HEK293 (cell line): ENCODE results near the gene P2RX6.

Source experiments
- CTCF ChIA-PET: fragments of 350-600 bp; formaldehyde crosslinking; extraction: SDS; loops from one replicate; lab custom pipeline; 2021; ENCODE audit warnings: antibody characterized with exemption; lab: Yijun Ruan, JAX
- POLR2A ChIA-PET: fragments of 300-600 bp; formaldehyde crosslinking; extraction: SDS; loops from one replicate; lab custom pipeline; 2020; ENCODE audit warnings: antibody characterized with exemption, inconsistent platforms; lab: Yijun Ruan, JAX
- H3K27ac ChIP-seq: fragments of 200-500 bp; sonication (Bioruptor generic); 2 replicates; pipeline ENCODE4 v1.5.1; 2014; ENCODE audit warnings: low read depth, low read length, control low read depth, inconsistent platforms; ENCODE audit errors: extremely low read depth
- H3K36me3 ChIP-seq, 2 experiments: fragments of 200-500 bp in 1 of 2; sonication (Bioruptor generic) in 1 of 2; 1 replicate in 1 of 2; 2 replicates in 1 of 2; pipeline ENCODE4 v1.5.1; 2014 to 2017; ENCODE audit warnings: inconsistent platforms in 2 of 2, low read length in 2 of 2; ENCODE audit not compliant: control insufficient read depth in 2 of 2, insufficient read depth in 1 of 2
- H3K4me1 ChIP-seq: fragments of 200-500 bp; sonication (Bioruptor generic); 2 replicates; pipeline ENCODE4 v1.5.1; 2014; ENCODE audit warnings: mild to moderate bottlenecking, low read length, inconsistent platforms; ENCODE audit not compliant: control insufficient read depth, insufficient read depth
- H3K4me3 ChIP-seq: 2 replicates; pipeline ENCODE4 v1.5.1; 2011; ENCODE audit warnings: low read depth, mild to moderate bottlenecking, control low read depth, low read length, moderate library complexity
- H3K9me3 ChIP-seq: fragments of 200-500 bp; sonication (Bioruptor generic); 2 replicates; pipeline ENCODE4 v1.5.1; 2014; ENCODE audit warnings: low read depth, low read length, inconsistent platforms; ENCODE audit not compliant: control insufficient read depth, insufficient read depth
- ATF2 ChIP-seq: fragments of 450-650 bp; formaldehyde crosslinking; IDR thresholded peaks from 2 replicates; pipeline ENCODE4 v1.5.1; 2016; ENCODE audit warnings: missing biosample characterization, missing genetic modification characterization, low read depth
- CTCF ChIP-seq: fragments of 450-650 bp; formaldehyde crosslinking; IDR thresholded peaks from 2 replicates; pipeline ENCODE4 v1.5.1; 2016; ENCODE audit warnings: missing biosample characterization, missing genetic modification characterization
- KLF9 ChIP-seq: fragments of 450-650 bp; formaldehyde crosslinking; IDR thresholded peaks from 2 replicates; pipeline ENCODE4 v1.5.1; 2016; ENCODE audit warnings: missing biosample characterization, missing genetic modification characterization, low read depth
- MZF1 ChIP-seq: fragments of 450-650 bp; formaldehyde crosslinking; IDR thresholded peaks from 2 replicates; pipeline ENCODE4 v1.5.1; 2017; ENCODE audit warnings: missing biosample characterization, missing genetic modification characterization, borderline replicate concordance
- PRDM10 ChIP-seq: fragments of 450-650 bp; formaldehyde crosslinking; IDR thresholded peaks from 2 replicates; pipeline ENCODE4 v1.5.1; 2016; ENCODE audit warnings: missing biosample characterization, missing genetic modification characterization
- SCRT2 ChIP-seq: fragments of 450-650 bp; formaldehyde crosslinking; IDR thresholded peaks from 2 replicates; pipeline ENCODE4 v1.5.1; 2016; ENCODE audit warnings: missing biosample characterization, missing genetic modification characterization
- ZBTB48 ChIP-seq: fragments of 450-650 bp; formaldehyde crosslinking; IDR thresholded peaks from 2 replicates; pipeline ENCODE4 v1.5.1; 2016; ENCODE audit warnings: missing biosample characterization, missing genetic modification characterization
- ZNF350 ChIP-seq: fragments of 450-650 bp; formaldehyde crosslinking; IDR thresholded peaks from 2 replicates; pipeline ENCODE4 v1.5.0; 2017; ENCODE audit warnings: missing biosample characterization, mild to moderate bottlenecking, missing genetic modification characterization
- ZNF600 ChIP-seq: fragments of 450-650 bp; formaldehyde crosslinking; IDR thresholded peaks from 2 replicates; pipeline ENCODE4 v1.5.1; 2016; ENCODE audit warnings: missing biosample characterization, missing genetic modification characterization
- ZNF626 ChIP-seq: fragments of 450-650 bp; sonication (Bioruptor Pico); formaldehyde crosslinking; IDR thresholded peaks from 2 replicates; pipeline ENCODE4 v1.5.1; 2018; ENCODE audit warnings: missing biosample characterization, missing genetic modification characterization, inconsistent platforms
- ZNF692 ChIP-seq: fragments of 450-650 bp; formaldehyde crosslinking; IDR thresholded peaks from 2 replicates; pipeline ENCODE4 v1.5.1; 2016; ENCODE audit warnings: missing biosample characterization, missing genetic modification characterization
- ZNF76 ChIP-seq: fragments of 450-650 bp; formaldehyde crosslinking; IDR thresholded peaks from 2 replicates; pipeline ENCODE4; 2016; ENCODE audit warnings: low read depth, missing biosample characterization, missing genetic modification characterization, borderline replicate concordance

P2RX6 gene

GRCh38 chr22:20996598-20997535 is 18.1 kb upstream of the P2RX6 start:
- ChIA-PET POLR2A (interaction anchor here (0.6 to 3.0 kb wide), 2 partner anchors 14 to 15 kb away, joined by 3 to 13 read pairs; partner anchors contain the start of gene LZTR1), CTCF (interaction anchor here (0.8 kb wide), 1 partner anchor 111 kb away, joined by 3 read pairs; no protein-coding TSS in a partner anchor)
- no peaks in the 10 kb centered on the region for H3K4me1 ChIP-seq
- H3K27ac ChIP-seq = no peak overlapping the region
- no peak overlapping the region for H3K4me3 ChIP-seq
- H3K36me3 ChIP-seq = peaks cover 0 to 88% of the 10 kb centered on the region in 2 experiments; a peak in 1 of 3 replicates
- TF ChIP-seq ZNF600 (tag by site-specific recombination) (peak; percentile 65), CTCF (tag by site-specific recombination) (no peak), ZNF692 (tag by site-specific recombination) (no peak)
- H3K9me3 ChIP-seq = no peaks in the 10 kb centered on the region

- peak; percentile 55 for TF ChIP-seq SCRT2 (tag by site-specific recombination)
- peak; percentile 58; the same call in 1 of the 2 replicates for TF ChIP-seq ZNF600 (tag by site-specific recombination)
- TF ChIP-seq ZBTB48 (tag by site-specific recombination) = 0 out of 2 replicates have a peak, but pooled peaks have one; percentile 1
- TF ChIP-seq MZF1 (tag by site-specific recombination) = no peak
- TF ChIP-seq ZNF350 (tag by site-specific recombination) = no peak
- TF ChIP-seq ATF2 (tag by site-specific recombination) = no peak
- TF ChIP-seq, all 188 proteins: peak for 3
- no peak overlapping the region for H3K27ac ChIP-seq
- H3K4me1 ChIP-seq = no peaks in the 10 kb centered on the region
- ChIA-PET CTCF (no interaction called here), POLR2A (interaction anchor here (0.6 to 5.9 kb wide), 4 partner anchors 16 to 141 kb away, joined by 3 to 80 read pairs (median 6); partner anchors contain the start of gene LZTR1)
- no peak overlapping the region for H3K4me3 ChIP-seq
- peaks cover 0 to 79% of the 10 kb centered on the region in 2 experiments; a peak in 1 of 3 replicates for H3K36me3 ChIP-seq
- no peaks in the 10 kb centered on the region for H3K9me3 ChIP-seq
These were observed 17.3 kb upstream of the P2RX6 start for GRCh38 chr22:20997536-20998257.

- Histone ChIP-seq H3K27ac (no peak overlapping the region), H3K36me3 (peaks cover 0 to 70% of the 10 kb centered on the region in 2 experiments; a peak in 1 of 3 replicates), H3K9me3 (no peaks in the 10 kb centered on the region), H3K4me1 (no peaks in the 10 kb centered on the region), H3K4me3 (no peak overlapping the region)
- POLR2A ChIA-PET = interaction anchor here (0.6 to 5.9 kb wide), 8 partner anchors 9 to 142 kb away, joined by 3 to 80 read pairs (median 4); partner anchors contain the start of gene LZTR1
- CTCF ChIA-PET = interaction anchor here (0.6 to 1.4 kb wide), 5 partner anchors 14 to 648 kb away, joined by 3 to 4 read pairs (median 3); no protein-coding TSS in a partner anchor
- TF ChIP-seq PRDM10 = no peak
- 0 out of 2 replicates have a peak, but pooled peaks have one; percentile 23 for TF ChIP-seq ZNF76
- no peak for TF ChIP-seq ZNF692 (tag by site-specific recombination)
- no peak for TF ChIP-seq ZNF626 (tag by site-specific recombination)
- peak; percentile 58 for TF ChIP-seq KLF9 (tag by site-specific recombination)
These were observed 16.3 kb upstream of the P2RX6 start for GRCh38 chr22:20998411-20999336.
